Naive thymus-derived CD4-positive, alpha-beta T cell (primary cell): Measurements from ENCODE around the gene RANBP1. TPM values are rescaled to one million over a fixed set of nuclear protein-coding genes. Genes with fewer than 3 reads are reported as not detected.

Experiments
- ATAC-seq: fragments of 150-1000 bp; cut with Tn5 transposase; 2 replicates; pipeline ENCODE4 v1.10.0; 2021; ENCODE audit warnings: mild to moderate bottlenecking, moderate library complexity
- CTCF ChIA-PET: fragments of 350-600 bp; sonication (Branson Sonifier 250); formaldehyde crosslinking; loops from one replicate; lab custom pipeline; 2021; ENCODE audit warnings: antibody characterized with exemption; lab: Charles Lee
- POLR2A ChIA-PET: fragments of 350-600 bp; sonication (Branson Sonifier 250); formaldehyde crosslinking; loops from one replicate; lab custom pipeline; 2021; ENCODE audit warnings: antibody characterized with exemption, inconsistent platforms; lab: Charles Lee
- DNase-seq, 9 donors: peaks; one replicate each; pipeline versions ENCODE4 v3.0.0 to v3.0.0-alpha.2; 2020 to 2022; ENCODE audit warnings: mixed read lengths in 1 of 9
- H3K27ac ChIP-seq: one replicate; pipeline ENCODE4 v1.7.0; 2013; ENCODE audit warnings: mild to moderate bottlenecking, low read depth, low read length, moderate library complexity
- H3K27me3 ChIP-seq, 2 donors: one replicate each; pipeline ENCODE4 v1.7.0; 2013; ENCODE audit warnings: low read length in 2 of 2, mild to moderate bottlenecking in 2 of 2, moderate library complexity in 2 of 2; ENCODE audit not compliant: control insufficient read depth in 2 of 2, insufficient read depth in 2 of 2
- H3K36me3 ChIP-seq, 3 experiments: 1 replicate in 2 of 3; 2 replicates in 1 of 3; pipeline ENCODE4 v1.7.0; 2013; ENCODE audit warnings: low read length in 3 of 3, mild to moderate bottlenecking in 3 of 3, moderate library complexity in 1 of 3; ENCODE audit not compliant: insufficient read depth in 3 of 3, control insufficient read depth in 2 of 3
- H3K4me1 ChIP-seq, 2 donors: one replicate each; pipeline ENCODE4 v1.7.0; 2013; ENCODE audit warnings: low read length in 2 of 2, mild to moderate bottlenecking in 2 of 2, moderate library complexity in 1 of 2; ENCODE audit not compliant: control insufficient read depth in 2 of 2, insufficient read depth in 2 of 2
- H3K4me3 ChIP-seq: 2 replicates; pipeline ENCODE4 v1.7.0; 2013; ENCODE audit warnings: mild to moderate bottlenecking, low read length
- H3K9me3 ChIP-seq, 3 experiments: 1 replicate in 2 of 3; 2 replicates in 1 of 3; pipeline ENCODE4 v1.7.0; 2013; ENCODE audit warnings: low read length in 3 of 3; ENCODE audit not compliant: control insufficient read depth in 2 of 3
- H3K27ac Mint-ChIP-seq, 9 donors: one replicate each; pipeline ENCODE4 v1.8.0; 2020 to 2022; ENCODE audit warnings: mixed read lengths in 9 of 9, mild to moderate bottlenecking in 8 of 9, moderate library complexity in 5 of 9, inconsistent platforms in 2 of 9
- H3K27me3 Mint-ChIP-seq, 5 donors: one replicate each; pipeline ENCODE4 v1.8.0; 2021 to 2022; ENCODE audit warnings: mixed read lengths in 5 of 5, mild to moderate bottlenecking in 1 of 5
- H3K36me3 Mint-ChIP-seq, 5 donors: one replicate each; pipeline ENCODE4 v1.8.0; 2020 to 2022; ENCODE audit warnings: mixed read lengths in 5 of 5, mild to moderate bottlenecking in 3 of 5, inconsistent platforms in 1 of 5
- H3K4me1 Mint-ChIP-seq, 7 donors: one replicate each; pipeline ENCODE4 v1.8.0; 2020 to 2022; ENCODE audit warnings: mixed read lengths in 7 of 7, mild to moderate bottlenecking in 3 of 7, inconsistent platforms in 1 of 7
- H3K4me3 Mint-ChIP-seq, 10 donors: one replicate each; pipeline ENCODE4 v1.8.0; 2020 to 2022; ENCODE audit warnings: mild to moderate bottlenecking in 10 of 10, mixed read lengths in 10 of 10, moderate library complexity in 6 of 10, inconsistent platforms in 2 of 10
- H3K9me3 Mint-ChIP-seq, 11 donors: one replicate each; pipeline ENCODE4 v1.8.0; 2020 to 2022; ENCODE audit warnings: mixed read lengths in 11 of 11, mild to moderate bottlenecking in 4 of 11, inconsistent platforms in 1 of 11, moderate library complexity in 1 of 11
- intact Hi-C, 2 donors: fragments of 100-400 bp; cut with micrococcal nuclease; formaldehyde crosslinking; loops; one replicate each; pipeline ENCODE4 v1.15.1; 2023
- polyA plus RNA-seq, 2 donors: library from polyadenylated mRNA; unstranded; fragments of 300-500 nt; fragmentation: Illumina TruSeq; gene quantifications; one replicate each; pipeline ENCODE4 v1.2.3, GENCODE V29; 2021
- total RNA-seq, 6 experiments: library from RNA in 5 of 6; stranded (reverse) in 5 of 6; gene quantifications; 1 replicate in 5 of 6; 2 replicates in 1 of 6; pipeline ENCODE4 v1.2.3 and lab custom pipeline; 2021 to 2026

Gene RANBP1
- total and polyA plus RNA-seq, 7 experiments from 2014 or later: 50.4 to 224 (median 75.5) TPM

GRCh38 chr22:20083891-20084546 lies 31.9 kb upstream of the RANBP1 start:
- DNase-seq (no peak), ATAC-seq (no peak)
- intact Hi-C loops: no loop called here
- H3K4me3 Mint-ChIP-seq: peak overlapping the region in 8 of 10 donors; percentile 0 to 67 (median 32)
- H3K9me3 ChIP-seq: no peaks in the 10 kb centered on the region
- H3K27me3 ChIP-seq: no peaks in the 10 kb centered on the region
- H3K36me3 ChIP-seq: peaks cover 5 to 37% (median 10%) of the 10 kb centered on the region in 3 experiments
- H3K36me3 Mint-ChIP-seq: peaks cover 12 to 33% (median 21%) of the 10 kb centered on the region in 5 donors
- H3K27ac Mint-ChIP-seq: peak overlapping the region in 3 of 9 donors; percentile 48 to 76 (median 54)
- ChIA-PET POLR2A (no interaction called here), CTCF (no interaction called here)
- peaks cover 0 to 1% (median 0%) of the 10 kb centered on the region in 11 donors for H3K9me3 Mint-ChIP-seq
- peaks cover 23 to 34% of the 10 kb centered on the region in 2 donors for H3K4me1 ChIP-seq
- no peak overlapping the region for H3K27ac ChIP-seq
- H3K4me1 Mint-ChIP-seq: peaks cover 39 to 49% (median 44%) of the 10 kb centered on the region in 7 donors
- no peaks in the 10 kb centered on the region for H3K27me3 Mint-ChIP-seq
- no peak overlapping the region for H3K4me3 ChIP-seq

- no peak for DNase-seq
- Mint-ChIP-seq H3K27me3 (no peaks in the 10 kb centered on the region), H3K36me3 (peaks cover 12 to 39% (median 21%) of the 10 kb centered on the region in 5 donors), H3K4me3 (peak overlapping the region in 3 of 10 donors; percentile 10 to 30 (median 18)), H3K27ac (peak overlapping the region in 3 of 9 donors; percentile 45 to 76 (median 55)), H3K9me3 (peaks cover 0 to 1% (median 0%) of the 10 kb centered on the region in 11 donors), H3K4me1 (peaks cover 39 to 49% (median 44%) of the 10 kb centered on the region in 7 donors)
- ATAC-seq: no peak
- ChIA-PET CTCF (interaction anchor here (0.6 kb wide), 1 partner anchor 31 kb away, joined by 3 read pairs; no protein-coding TSS in a partner anchor), POLR2A (interaction anchor here (0.7 kb wide), 1 partner anchor 63 kb away, joined by 3 read pairs; no protein-coding TSS in a partner anchor)
- no peaks in the 10 kb centered on the region for H3K27me3 ChIP-seq
- H3K36me3 ChIP-seq: peaks cover 10 to 44% (median 13%) of the 10 kb centered on the region in 3 experiments
- no peaks in the 10 kb centered on the region for H3K9me3 ChIP-seq
- H3K4me3 ChIP-seq: no peak overlapping the region
- H3K4me1 ChIP-seq: peaks cover 23 to 42% of the 10 kb centered on the region in 2 donors
- intact Hi-C loops: no loop called here
- H3K27ac ChIP-seq: no peak overlapping the region
Observed at GRCh38 chr22:20084547-20085413, 31.1 kb upstream of the RANBP1 start.

DNA sequence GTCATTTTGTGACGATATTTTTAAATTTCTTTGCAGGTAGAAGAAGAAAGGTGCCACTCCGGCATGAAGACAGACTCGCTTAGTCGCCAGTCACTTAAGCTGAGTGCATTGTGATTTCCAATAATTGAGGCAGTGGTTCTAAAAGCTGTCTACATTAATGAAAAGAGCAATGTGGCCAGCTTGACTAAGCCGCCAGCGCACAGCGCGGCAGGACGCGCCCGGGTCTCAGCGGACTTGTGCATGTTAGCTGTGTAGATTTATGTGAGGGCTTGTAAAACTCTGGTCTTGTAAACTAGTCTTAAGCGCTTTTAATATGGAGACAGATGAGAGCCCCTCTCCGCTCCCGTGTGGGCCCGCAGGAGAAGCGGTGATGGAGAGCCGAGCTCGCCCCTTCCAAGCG lies 30.3 kb upstream of the RANBP1 start:
- H3K36me3 ChIP-seq: peaks cover 16 to 53% (median 18%) of the 10 kb centered on the region in 3 experiments
- H3K27me3 Mint-ChIP-seq: no peaks in the 10 kb centered on the region
- no peak overlapping the region for H3K4me3 ChIP-seq
- no peak for ATAC-seq
- ChIA-PET CTCF (interaction anchor here (0.6 kb wide), 1 partner anchor 30 kb away, joined by 3 read pairs; no protein-coding TSS in a partner anchor), POLR2A (no interaction called here)
- peaks cover 12 to 48% (median 25%) of the 10 kb centered on the region in 5 donors for H3K36me3 Mint-ChIP-seq
- H3K9me3 ChIP-seq: no peaks in the 10 kb centered on the region
- intact Hi-C loops: no loop called here
- H3K4me1 ChIP-seq: peaks cover 22 to 49% of the 10 kb centered on the region in 2 donors
- H3K27me3 ChIP-seq: no peaks in the 10 kb centered on the region
- no peak overlapping the region for H3K4me3 Mint-ChIP-seq
- H3K4me1 Mint-ChIP-seq: peaks cover 37 to 52% (median 45%) of the 10 kb centered on the region in 7 donors
- peaks cover 0 to 1% (median 0%) of the 10 kb centered on the region in 11 donors for H3K9me3 Mint-ChIP-seq
- DNase-seq: no peak
- H3K27ac ChIP-seq: no peak overlapping the region
- peak overlapping the region in 1 of 9 donors; percentile 22 for H3K27ac Mint-ChIP-seq

DNA sequence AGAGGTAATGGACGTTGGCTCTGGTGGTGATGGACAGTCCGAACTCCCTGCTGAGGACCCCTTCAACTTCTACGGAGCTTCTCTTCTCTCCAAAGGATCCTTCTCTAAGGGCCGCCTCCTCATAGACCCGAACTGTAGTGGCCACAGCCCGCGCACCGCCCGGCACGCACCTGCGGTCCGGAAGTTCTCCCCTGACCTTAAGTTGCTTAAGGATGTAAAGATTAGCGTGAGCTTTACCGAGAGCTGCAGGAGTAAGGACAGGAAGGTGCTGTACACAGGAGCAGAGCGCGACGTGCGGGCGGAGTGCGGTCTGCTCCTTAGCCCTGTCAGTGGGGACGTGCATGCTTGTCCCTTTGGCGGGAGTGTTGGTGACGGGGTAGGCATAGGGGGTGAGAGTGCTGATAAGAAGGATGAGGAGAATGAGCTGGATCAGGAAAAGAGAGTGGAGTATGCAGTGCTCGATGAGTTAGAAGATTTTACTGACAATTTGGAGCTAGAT lies 29.8 kb upstream of the RANBP1 start:
- Mint-ChIP-seq H3K27me3 (no peaks in the 10 kb centered on the region), H3K36me3 (peaks cover 13 to 53% (median 27%) of the 10 kb centered on the region in 5 donors), H3K27ac (peak overlapping the region in 2 of 9 donors; percentile 26 to 30), H3K4me1 (peaks cover 32 to 50% (median 42%) of the 10 kb centered on the region in 7 donors), H3K9me3 (peaks cover 0 to 1% (median 0%) of the 10 kb centered on the region in 11 donors), H3K4me3 (peak overlapping the region in 1 of 10 donors; percentile 16)
- Histone ChIP-seq H3K9me3 (no peaks in the 10 kb centered on the region), H3K27me3 (no peaks in the 10 kb centered on the region), H3K36me3 (peaks cover 16 to 58% (median 18%) of the 10 kb centered on the region in 3 experiments), H3K27ac (no peak overlapping the region), H3K4me3 (no peak overlapping the region), H3K4me1 (peaks cover 17 to 49% of the 10 kb centered on the region in 2 donors)
- ATAC-seq (no peak), DNase-seq (no peak)
- intact Hi-C loops: no loop called here
- CTCF ChIA-PET: no interaction called here
- POLR2A ChIA-PET: no interaction called here

GRCh38 chr22:20086763-20087162 lies 29.1 kb upstream of the RANBP1 start:
- no peak overlapping the region for H3K27ac ChIP-seq
- POLR2A ChIA-PET: no interaction called here

More at GRCh38 chr22:20086763-20087162, 29.1 kb upstream of the RANBP1 start:
- ATAC-seq (no peak), DNase-seq (no peak)
- Mint-ChIP-seq H3K4me1 (peaks cover 26 to 44% (median 36%) of the 10 kb centered on the region in 7 donors), H3K27ac (peak overlapping the region in 1 of 9 donors; percentile 26), H3K27me3 (no peaks in the 10 kb centered on the region), H3K4me3 (no peak overlapping the region), H3K36me3 (peaks cover 17 to 59% (median 30%) of the 10 kb centered on the region in 5 donors), H3K9me3 (peaks cover 0 to 1% (median 0%) of the 10 kb centered on the region in 11 donors)
- no peaks in the 10 kb centered on the region for H3K9me3 ChIP-seq
- H3K27me3 ChIP-seq: no peaks in the 10 kb centered on the region
- peaks cover 12 to 47% of the 10 kb centered on the region in 2 donors for H3K4me1 ChIP-seq
- CTCF ChIA-PET: no interaction called here
- H3K36me3 ChIP-seq: peaks cover 16 to 64% (median 24%) of the 10 kb centered on the region in 3 experiments
- H3K4me3 ChIP-seq: no peak overlapping the region
- intact Hi-C loops: no loop called here
